Activated CD8-positive, alpha-beta T cell treated with anti-CD3 and anti-CD28 coated beads for 36 hours (primary cell): ENCODE data around the gene MYH15. TPM values are rescaled to one million over a fixed set of nuclear protein-coding genes. Genes with fewer than 3 reads are reported as not detected.

ENCODE experiments used
- ATAC-seq: fragments of 200-7000 bp; cut with Tn5 transposase; one replicate; pipeline ENCODE4 v1.10.0; 2021; ENCODE audit warnings: mild to moderate bottlenecking, moderate library complexity
- CTCF ChIA-PET: fragments of 350-600 bp; sonication (Branson Sonifier 250); formaldehyde crosslinking; loops from one replicate; lab custom pipeline; 2021; ENCODE audit warnings: antibody characterized with exemption; lab: Charles Lee
- POLR2A ChIA-PET: fragments of 350-600 bp; sonication (Branson Sonifier 250); formaldehyde crosslinking; loops from one replicate; lab custom pipeline; 2021; ENCODE audit warnings: antibody characterized with exemption; lab: Charles Lee
- DNase-seq: peaks from one replicate; pipeline ENCODE4 v3.0.0-alpha.2; 2020
- H3K27ac Mint-ChIP-seq: one replicate; pipeline ENCODE4 v1.8.0; 2021; ENCODE audit warnings: mild to moderate bottlenecking, mixed read lengths
- H3K27me3 Mint-ChIP-seq: one replicate; pipeline ENCODE4 v1.8.0; 2021; ENCODE audit warnings: mixed read lengths
- H3K36me3 Mint-ChIP-seq: one replicate; pipeline ENCODE4 v1.8.0; 2021; ENCODE audit warnings: low read depth, mixed read lengths
- H3K4me1 Mint-ChIP-seq: one replicate; pipeline ENCODE4 v1.8.0; 2021; ENCODE audit warnings: low read depth, mixed read lengths
- H3K4me3 Mint-ChIP-seq: one replicate; pipeline ENCODE4 v1.8.0; 2021; ENCODE audit warnings: mild to moderate bottlenecking, moderate library complexity, mixed read lengths
- H3K9me3 Mint-ChIP-seq: one replicate; pipeline ENCODE4 v1.8.0; 2021; ENCODE audit warnings: mixed read lengths
- CTCF ChIP-seq: fragments of 200-600 bp; IDR thresholded peaks from one replicate; pipeline ENCODE4 v1.8.0; 2022; ENCODE audit warnings: antibody characterized with exemption, mild to moderate bottlenecking
- intact Hi-C: fragments of 100-400 bp; cut with micrococcal nuclease; formaldehyde crosslinking; loops from one replicate; pipeline ENCODE4 v1.10.0; 2022
- total RNA-seq, 2 experiments: library from RNA; stranded (reverse); gene quantifications; one replicate each; pipeline ENCODE4 v1.2.3, GENCODE V29; 2021

MYH15 gene
- total RNA-seq, 2 experiments from 2014 or later: 0.07 to 0.09 TPM

- ATAC-seq (no peak), DNase-seq (no peak)
- TF ChIP-seq CTCF: no peak
- ChIA-PET CTCF (interaction anchor here (0.6 to 1.1 kb wide), 2 partner anchors 18 to 19 kb away, joined by 3 to 6 read pairs; no protein-coding TSS in a partner anchor), POLR2A (no interaction called here)
- Mint-ChIP-seq H3K9me3 (no peaks in the 10 kb centered on the region), H3K27me3 (no peaks in the 10 kb centered on the region), H3K36me3 (no peaks in the 10 kb centered on the region), H3K27ac (no peak overlapping the region), H3K4me3 (no peak overlapping the region), H3K4me1 (no peaks in the 10 kb centered on the region)
- intact Hi-C loops: loop anchor here (10.0 kb wide), 1 partner anchor 418 kb away; no protein-coding TSS in a partner anchor
These were observed 13.1 kb downstream of the MYH15 start for GRCh38 chr3:108497271-108497670.

GRCh38 chr3:108495717-108496116 is 14.7 kb downstream of the MYH15 start:
- no peaks in the 10 kb centered on the region for H3K36me3 Mint-ChIP-seq
- ChIA-PET CTCF (interaction anchor here (1.5 to 2.0 kb wide), 2 partner anchors 9 to 18 kb away, joined by 3 to 9 read pairs; no protein-coding TSS in a partner anchor), POLR2A (no interaction called here)
- no peaks in the 10 kb centered on the region for H3K9me3 Mint-ChIP-seq
- H3K4me3 Mint-ChIP-seq: no peak overlapping the region
- no peaks in the 10 kb centered on the region for H3K4me1 Mint-ChIP-seq
- DNase-seq (no peak), ATAC-seq (no peak)
- no peak overlapping the region for H3K27ac Mint-ChIP-seq
- no peak for TF ChIP-seq CTCF
- intact Hi-C loops: loop anchor here (10.0 kb wide), 1 partner anchor 419 kb away; no protein-coding TSS in a partner anchor
- no peaks in the 10 kb centered on the region for H3K27me3 Mint-ChIP-seq

- intact Hi-C loops: loop anchor here (10.0 kb wide), 1 partner anchor 420 kb away; no protein-coding TSS in a partner anchor
- H3K27me3 Mint-ChIP-seq: no peaks in the 10 kb centered on the region
- POLR2A ChIA-PET: no interaction called here
- H3K4me3 Mint-ChIP-seq: no peak overlapping the region
- DNase-seq: no peak
- ATAC-seq: no peak
- H3K36me3 Mint-ChIP-seq: no peaks in the 10 kb centered on the region
- no peak overlapping the region for H3K27ac Mint-ChIP-seq
- CTCF ChIA-PET: interaction anchor here (1.5 to 2.0 kb wide), 2 partner anchors 8 to 17 kb away, joined by 3 to 9 read pairs; no protein-coding TSS in a partner anchor
- H3K4me1 Mint-ChIP-seq: no peaks in the 10 kb centered on the region
- no peak for TF ChIP-seq CTCF
- no peaks in the 10 kb centered on the region for H3K9me3 Mint-ChIP-seq
These were observed 15.4 kb downstream of the MYH15 start for GRCh38 chr3:108494906-108495531.

GRCh38 chr3:108493862-108494261 is 16.5 kb downstream of the MYH15 start:
- ATAC-seq: no peak
- TF ChIP-seq CTCF: no peak
- H3K4me1 Mint-ChIP-seq: peaks cover 4% of the 10 kb centered on the region
- no peaks in the 10 kb centered on the region for H3K36me3 Mint-ChIP-seq
- intact Hi-C loops: loop anchor here (10.0 kb wide), 1 partner anchor 421 kb away; no protein-coding TSS in a partner anchor
- DNase-seq: peak; percentile 20
- H3K27me3 Mint-ChIP-seq: no peaks in the 10 kb centered on the region
- CTCF ChIA-PET: interaction anchor here (0.8 to 2.0 kb wide), 3 partner anchors 16 to 292 kb away, joined by 3 to 9 read pairs (median 5); no protein-coding TSS in a partner anchor
- no peaks in the 10 kb centered on the region for H3K9me3 Mint-ChIP-seq
- POLR2A ChIA-PET: no interaction called here
- H3K27ac Mint-ChIP-seq: no peak overlapping the region
- no peak overlapping the region for H3K4me3 Mint-ChIP-seq

DNA sequence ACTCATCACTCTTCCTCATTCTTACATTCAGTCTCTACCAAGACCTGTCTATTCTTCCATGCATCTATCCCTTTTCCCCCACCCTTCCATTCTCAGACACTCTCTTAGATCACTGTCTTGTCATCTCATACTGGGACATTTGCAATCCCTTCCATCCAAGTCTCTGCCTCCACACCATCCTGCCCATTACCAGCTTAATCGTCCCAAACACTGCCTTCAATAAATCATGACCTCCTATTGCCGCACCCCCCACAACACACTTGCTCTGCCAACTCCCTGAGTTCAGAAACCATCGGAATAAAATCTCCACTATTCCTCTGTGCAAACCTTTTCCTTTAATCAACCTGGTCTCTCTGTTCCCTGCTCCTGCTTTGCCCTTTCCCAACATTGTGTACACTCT is 18.9 kb downstream of the MYH15 start:
- ChIA-PET CTCF (interaction anchor here (0.9 to 8.3 kb wide), 4 partner anchors 12 to 423 kb away, joined by 3 to 69 read pairs (median 13); no protein-coding TSS in a partner anchor), POLR2A (no interaction called here)
- Mint-ChIP-seq H3K9me3 (no peaks in the 10 kb centered on the region), H3K36me3 (no peaks in the 10 kb centered on the region), H3K27ac (no peak overlapping the region), H3K4me1 (peaks cover 4% of the 10 kb centered on the region), H3K4me3 (no peak overlapping the region), H3K27me3 (no peaks in the 10 kb centered on the region)
- intact Hi-C loops: loop anchor here (10.0 kb wide), 1 partner anchor 423 kb away; no protein-coding TSS in a partner anchor
- DNase-seq (no peak), ATAC-seq (no peak)
- TF ChIP-seq CTCF: no peak
